Neural progenitor cell (in vitro differentiated cells): ENCODE data around the gene ECT2. TPM values are rescaled to one million over a fixed set of nuclear protein-coding genes. Genes with fewer than 3 reads are reported as not detected.

Source experiments
- DNase-seq: peaks from one replicate; pipeline ENCODE4 v3.0.0-alpha.2; 2016; ENCODE audit warnings: low spot score
- H2AFZ ChIP-seq: fragments of 200-600 bp; sonication (generic); replicated peaks from 2 replicates; pipeline ENCODE4 v1.6.1; 2016; ENCODE audit warnings: antibody characterized with exemption
- H3F3A ChIP-seq: fragments of 200-600 bp; sonication (generic); 2 replicates; pipeline ENCODE4 v1.6.1; 2016; ENCODE audit warnings: antibody characterized with exemption, low read depth
- H3K27ac ChIP-seq: fragments of 200-600 bp; sonication (generic); 2 replicates; pipeline ENCODE4 v1.5.1; 2016; ENCODE audit warnings: mild to moderate bottlenecking
- H3K27me3 ChIP-seq: fragments of 200-600 bp; sonication (generic); 2 replicates; pipeline ENCODE4 v1.6.1; 2016; ENCODE audit warnings: mild to moderate bottlenecking, moderate library complexity
- H3K36me3 ChIP-seq: fragments of 200-600 bp; sonication (generic); 2 replicates; pipeline ENCODE4 v1.5.1; 2016
- H3K4me1 ChIP-seq: fragments of 200-600 bp; sonication (generic); 2 replicates; pipeline ENCODE4 v1.6.1; 2016; ENCODE audit warnings: mixed run types
- H3K4me2 ChIP-seq: fragments of 200-600 bp; sonication (generic); 2 replicates; pipeline ENCODE4 v1.6.1; 2016
- H3K4me3 ChIP-seq: fragments of 200-600 bp; sonication (generic); 2 replicates; pipeline ENCODE4 v1.5.1; 2016
- H3K79me2 ChIP-seq: fragments of 200-600 bp; sonication (generic); 2 replicates; pipeline ENCODE4 v1.6.1; 2016; ENCODE audit warnings: low read depth
- H3K9ac ChIP-seq: fragments of 200-600 bp; sonication (generic); 2 replicates; pipeline ENCODE4 v1.6.1; 2016
- H3K9me3 ChIP-seq: fragments of 200-600 bp; sonication (generic); 2 replicates; pipeline ENCODE4 v1.5.1; 2016; ENCODE audit warnings: low read depth
- H4K20me1 ChIP-seq: fragments of 200-600 bp; sonication (generic); 2 replicates; pipeline ENCODE4 v1.6.1; 2016; ENCODE audit warnings: low read depth
- H3K27ac Mint-ChIP-seq: 3 replicates; pipeline ENCODE4 v1.8.0; 2021; ENCODE audit warnings: mixed read lengths
- H3K27me3 Mint-ChIP-seq: 2 replicates; pipeline ENCODE4 v1.8.0; 2022; ENCODE audit warnings: low read depth, mild to moderate bottlenecking, inconsistent platforms, moderate library complexity, mixed read lengths; ENCODE audit not compliant: insufficient read depth
- H3K36me3 Mint-ChIP-seq: 3 replicates; pipeline ENCODE4 v1.8.0; 2021; ENCODE audit warnings: mixed read lengths
- H3K4me1 Mint-ChIP-seq: 3 replicates; pipeline ENCODE4 v1.8.0; 2021; ENCODE audit warnings: mixed read lengths
- H3K4me3 Mint-ChIP-seq: 3 replicates; pipeline ENCODE4 v1.8.0; 2021; ENCODE audit warnings: mild to moderate bottlenecking, moderate library complexity, mixed read lengths
- H3K9me3 Mint-ChIP-seq: 3 replicates; pipeline ENCODE4 v1.8.0; 2020; ENCODE audit warnings: mixed read lengths
- EZH2 ChIP-seq: fragments of 200-600 bp; sonication (generic); IDR thresholded peaks from 2 replicates; pipeline ENCODE4 v1.6.1; 2017; ENCODE audit warnings: antibody characterized with exemption, mild to moderate bottlenecking, moderate library complexity
- EZH2phosphoT487 ChIP-seq: fragments of 200-600 bp; sonication (generic); IDR thresholded peaks from 2 replicates; pipeline ENCODE4 v1.6.1; 2017; ENCODE audit warnings: antibody characterized with exemption
- total RNA-seq: library from RNA; depleted of rRNA; stranded (reverse); fragments of >200 nt; gene quantifications from 2 replicates; pipeline ENCODE4 v1.2.3, GENCODE V29; 2015; ENCODE audit warnings: low replicate concordance
- TF ChIP-seq, protein P1 (sequence below): fragments of 200-600 bp; sonication (generic); IDR thresholded peaks from 2 replicates; pipeline ENCODE4 v1.5.1; 2017; ENCODE audit warnings: antibody characterized with exemption, mild to moderate bottlenecking

Gene ECT2
- total RNA-seq, 1 donor from 2014 or later, result 267 TPM

DNA sequence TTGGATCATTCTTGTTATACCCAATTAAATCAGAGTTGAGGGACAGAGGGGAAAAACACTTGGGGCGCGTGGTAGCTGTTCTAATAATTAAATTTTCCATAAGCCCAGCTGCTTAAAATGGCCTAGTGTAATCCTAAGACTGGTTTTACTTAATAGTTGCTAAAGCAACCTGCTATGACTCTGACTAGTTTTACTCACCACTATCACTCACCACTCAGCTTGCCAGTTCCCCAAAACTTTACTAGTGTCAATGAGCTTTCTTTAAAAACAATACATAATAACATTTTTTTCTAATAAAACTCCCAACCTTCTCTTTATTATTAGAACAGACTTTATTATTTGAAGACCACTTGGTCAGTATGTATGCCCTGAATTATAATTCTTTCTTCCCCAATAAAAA lies 49.6 kb downstream of the ECT2 start:
- Histone ChIP-seq H3K4me2 (no peak overlapping the region), H3K9me3 (no peaks in the 10 kb centered on the region), H3K79me2 (peaks cover 13% of the 10 kb centered on the region), H3F3A (peaks cover 3% of the 10 kb centered on the region), H3K9ac (no peak overlapping the region), H3K27me3 (no peaks in the 10 kb centered on the region), H3K27ac (no peak overlapping the region), H3K4me1 (no peaks in the 10 kb centered on the region), H3K4me3 (no peak overlapping the region), H4K20me1 (no peaks in the 10 kb centered on the region), H2AFZ (no peak overlapping the region), H3K36me3 (peaks cover 23% of the 10 kb centered on the region)
- Mint-ChIP-seq H3K36me3 (peaks cover 24% of the 10 kb centered on the region), H3K4me3 (no peak overlapping the region), H3K27me3 (no peaks in the 10 kb centered on the region), H3K9me3 (no peaks in the 10 kb centered on the region), H3K27ac (no peak overlapping the region), H3K4me1 (peaks cover 2% of the 10 kb centered on the region)
- TF ChIP-seq, protein P1, sequence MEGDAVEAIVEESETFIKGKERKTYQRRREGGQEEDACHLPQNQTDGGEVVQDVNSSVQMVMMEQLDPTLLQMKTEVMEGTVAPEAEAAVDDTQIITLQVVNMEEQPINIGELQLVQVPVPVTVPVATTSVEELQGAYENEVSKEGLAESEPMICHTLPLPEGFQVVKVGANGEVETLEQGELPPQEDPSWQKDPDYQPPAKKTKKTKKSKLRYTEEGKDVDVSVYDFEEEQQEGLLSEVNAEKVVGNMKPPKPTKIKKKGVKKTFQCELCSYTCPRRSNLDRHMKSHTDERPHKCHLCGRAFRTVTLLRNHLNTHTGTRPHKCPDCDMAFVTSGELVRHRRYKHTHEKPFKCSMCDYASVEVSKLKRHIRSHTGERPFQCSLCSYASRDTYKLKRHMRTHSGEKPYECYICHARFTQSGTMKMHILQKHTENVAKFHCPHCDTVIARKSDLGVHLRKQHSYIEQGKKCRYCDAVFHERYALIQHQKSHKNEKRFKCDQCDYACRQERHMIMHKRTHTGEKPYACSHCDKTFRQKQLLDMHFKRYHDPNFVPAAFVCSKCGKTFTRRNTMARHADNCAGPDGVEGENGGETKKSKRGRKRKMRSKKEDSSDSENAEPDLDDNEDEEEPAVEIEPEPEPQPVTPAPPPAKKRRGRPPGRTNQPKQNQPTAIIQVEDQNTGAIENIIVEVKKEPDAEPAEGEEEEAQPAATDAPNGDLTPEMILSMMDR, result no peak
- TF ChIP-seq EZH2phosphoT487 (no peak), EZH2 (no peak)
- no peak for DNase-seq

- no peaks in the 10 kb centered on the region for H4K20me1 ChIP-seq
- H3K4me1 ChIP-seq, result no peaks in the 10 kb centered on the region
- H2AFZ ChIP-seq, result no peak overlapping the region
- Mint-ChIP-seq H3K27me3 (no peaks in the 10 kb centered on the region), H3K36me3 (peaks cover 27% of the 10 kb centered on the region), H3K4me3 (no peak overlapping the region), H3K27ac (no peak overlapping the region), H3K4me1 (no peaks in the 10 kb centered on the region), H3K9me3 (no peaks in the 10 kb centered on the region)
- no peak for DNase-seq
- no peak overlapping the region for H3K9ac ChIP-seq
- H3K9me3 ChIP-seq, result no peaks in the 10 kb centered on the region
- H3K4me3 ChIP-seq, result no peak overlapping the region
- H3K4me2 ChIP-seq, result no peak overlapping the region
- peaks cover 47% of the 10 kb centered on the region for H3K36me3 ChIP-seq
- TF ChIP-seq EZH2 (no peak), EZH2phosphoT487 (no peak)
- TF ChIP-seq, protein P1, result no peak
- H3K27me3 ChIP-seq, result no peaks in the 10 kb centered on the region
- H3K27ac ChIP-seq, result no peak overlapping the region
- no peaks in the 10 kb centered on the region for H3F3A ChIP-seq
- H3K79me2 ChIP-seq, result peaks cover 3% of the 10 kb centered on the region
Measured at GRCh38 chr3:172803489-172803888, 53.0 kb downstream of the ECT2 start.

DNA sequence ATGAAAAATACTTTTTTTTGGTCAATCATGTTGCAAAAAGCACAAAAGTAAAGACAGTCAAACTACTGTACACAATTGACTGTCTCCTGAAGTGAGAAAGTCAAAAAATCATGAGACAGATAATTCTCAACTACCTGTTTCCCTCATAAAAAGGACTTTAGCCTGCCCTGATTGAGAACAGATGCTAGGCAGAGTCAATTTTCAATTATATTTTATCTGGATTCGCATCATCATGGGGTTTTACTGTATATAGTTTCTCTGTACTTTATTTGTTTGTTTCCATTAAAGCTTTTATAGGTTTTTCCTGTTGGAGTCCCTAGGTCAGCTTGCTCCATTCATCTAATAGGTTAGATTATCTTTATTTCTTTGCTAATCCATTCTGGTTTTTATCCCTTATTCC lies 53.8 kb downstream of the ECT2 start:
- Mint-ChIP-seq H3K27ac (no peak overlapping the region), H3K4me1 (no peaks in the 10 kb centered on the region), H3K27me3 (no peaks in the 10 kb centered on the region), H3K36me3 (peaks cover 26% of the 10 kb centered on the region), H3K4me3 (no peak overlapping the region), H3K9me3 (no peaks in the 10 kb centered on the region)
- no peaks in the 10 kb centered on the region for H3K79me2 ChIP-seq
- no peaks in the 10 kb centered on the region for H4K20me1 ChIP-seq
- no peaks in the 10 kb centered on the region for H3K27me3 ChIP-seq
- H3K27ac ChIP-seq, result no peak overlapping the region
- no peak overlapping the region for H3K9ac ChIP-seq
- no peak overlapping the region for H3K4me2 ChIP-seq
- TF ChIP-seq EZH2phosphoT487 (no peak), EZH2 (no peak)
- TF ChIP-seq, protein P1, result no peak
- H2AFZ ChIP-seq, result no peak overlapping the region
- H3K4me3 ChIP-seq, result no peak overlapping the region
- H3K4me1 ChIP-seq, result no peaks in the 10 kb centered on the region
- no peak for DNase-seq
- H3F3A ChIP-seq, result no peaks in the 10 kb centered on the region
- H3K36me3 ChIP-seq, result peaks cover 52% of the 10 kb centered on the region
- H3K9me3 ChIP-seq, result no peaks in the 10 kb centered on the region
